SK-N-SH treated with all-trans-retinoic acid at 6 μM for 48 hours (cell line): ENCODE measurements around the gene RRP12.

ENCODE experiments used
- ARNTL ChIP-seq: fragments of 450-650 bp; formaldehyde crosslinking; IDR thresholded peaks from 2 replicates; pipeline ENCODE4 v1.5.0; 2020; ENCODE audit warnings: low read depth, mild to moderate bottlenecking, moderate library complexity, borderline replicate concordance
- ZNF70 ChIP-seq: fragments of 450-650 bp; formaldehyde crosslinking; IDR thresholded peaks from 2 replicates; pipeline ENCODE4 v1.5.0; 2020; ENCODE audit warnings: mild to moderate bottlenecking, moderate library complexity
- ZNF8 ChIP-seq: fragments of 450-650 bp; formaldehyde crosslinking; IDR thresholded peaks from 2 replicates; pipeline ENCODE4 v1.5.0; 2020; ENCODE audit warnings: mild to moderate bottlenecking, moderate library complexity

GRCh38 chr10:97390091-97390490 lies 11.0 kb downstream of the RRP12 start:
- no peak for TF ChIP-seq ZNF70
- TF ChIP-seq ARNTL (CRISPR knock-in tag): no peak
- no peak for TF ChIP-seq ZNF8 (CRISPR knock-in tag)
